ENCODE data around the gene DAD1.

DNA sequence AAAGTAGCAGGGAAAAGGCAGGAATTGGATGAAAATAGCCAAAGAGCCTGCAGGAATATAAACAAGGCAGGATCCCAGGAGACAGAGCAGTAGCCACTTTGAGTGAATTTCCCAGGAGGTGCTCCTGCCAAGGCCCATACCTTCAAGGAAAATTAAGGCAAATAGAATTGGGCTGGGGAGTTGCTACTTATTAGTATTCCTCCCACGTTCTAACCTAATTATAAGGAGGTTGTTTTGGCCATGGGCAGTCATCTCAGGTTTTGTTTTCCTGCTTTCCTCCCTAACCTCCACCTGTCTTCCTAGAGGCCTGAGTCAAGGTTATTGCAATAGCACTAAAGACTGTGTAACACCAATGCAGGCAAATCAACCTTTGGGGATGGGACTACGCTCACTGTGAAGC, 73.1 kb downstream of the DAD1 start:
- no peak for TF ChIP-seq CTCF (tag by site-specific recombination; IDR thresholded peaks at IDR 0.05)
- no peak for TF ChIP-seq ATF2 (tag by site-specific recombination; IDR thresholded peaks at IDR 0.05; ENCODE audit: low read depth)
- TF ChIP-seq, protein P1, sequence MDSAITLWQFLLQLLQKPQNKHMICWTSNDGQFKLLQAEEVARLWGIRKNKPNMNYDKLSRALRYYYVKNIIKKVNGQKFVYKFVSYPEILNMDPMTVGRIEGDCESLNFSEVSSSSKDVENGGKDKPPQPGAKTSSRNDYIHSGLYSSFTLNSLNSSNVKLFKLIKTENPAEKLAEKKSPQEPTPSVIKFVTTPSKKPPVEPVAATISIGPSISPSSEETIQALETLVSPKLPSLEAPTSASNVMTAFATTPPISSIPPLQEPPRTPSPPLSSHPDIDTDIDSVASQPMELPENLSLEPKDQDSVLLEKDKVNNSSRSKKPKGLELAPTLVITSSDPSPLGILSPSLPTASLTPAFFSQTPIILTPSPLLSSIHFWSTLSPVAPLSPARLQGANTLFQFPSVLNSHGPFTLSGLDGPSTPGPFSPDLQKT (IDR thresholded peaks at IDR 0.05; ENCODE audit: borderline replicate concordance, low read depth, low read length): no peak
